Mesenchymal stem cell (in vitro differentiated cells and primary cell): ENCODE results near the gene FOXD4.
"Not testable (repeated sequence)": the region's sequence is repeated elsewhere in the genome, so short reads cannot be mapped to it uniquely, and the experiment has no call there.

Source experiments
- DNase-seq: peaks from one replicate; pipeline ENCODE4 v3.0.0-alpha.2; 2013
- H2AFZ ChIP-seq: one replicate; pipeline ENCODE4 v1.6.1; 2013; ENCODE audit warnings: low read depth, mild to moderate bottlenecking, control low read depth, inconsistent platforms, low read length, moderate library complexity
- H2AK5ac ChIP-seq: 2 replicates; pipeline ENCODE4 v1.6.1; 2013; ENCODE audit warnings: low read length, moderate library complexity, mild to moderate bottlenecking, inconsistent platforms; ENCODE audit not compliant: severe bottlenecking
- H2BK120ac ChIP-seq: one replicate; pipeline ENCODE4 v1.6.1; 2013; ENCODE audit warnings: low read depth, mild to moderate bottlenecking, inconsistent platforms, low read length, moderate library complexity
- H2BK12ac ChIP-seq, 2 experiments: one replicate each; pipeline ENCODE4 v1.6.1; 2013; ENCODE audit warnings: inconsistent platforms in 2 of 2, low read length in 2 of 2, mild to moderate bottlenecking in 2 of 2, moderate library complexity in 2 of 2, control low read depth in 1 of 2
- H2BK15ac ChIP-seq: one replicate; pipeline ENCODE4 v1.6.1; 2013; ENCODE audit warnings: mild to moderate bottlenecking, low read depth, inconsistent platforms; ENCODE audit not compliant: poor library complexity, severe bottlenecking
- H2BK5ac ChIP-seq: 2 replicates; pipeline ENCODE4 v1.6.1; 2013; ENCODE audit warnings: low read depth, mild to moderate bottlenecking, low read length, control low read depth, inconsistent platforms; ENCODE audit not compliant: poor library complexity, severe bottlenecking
- H3K14ac ChIP-seq, 2 experiments: one replicate each; pipeline ENCODE4 v1.6.1; 2013; ENCODE audit warnings: inconsistent platforms in 2 of 2, low read length in 2 of 2, control low read depth in 1 of 2, mild to moderate bottlenecking in 1 of 2, moderate library complexity in 1 of 2
- H3K18ac ChIP-seq, 2 experiments: one replicate each; pipeline ENCODE4 v1.6.1; 2013; ENCODE audit warnings: inconsistent platforms in 2 of 2, low read length in 2 of 2, control low read depth in 1 of 2, low read depth in 1 of 2, mild to moderate bottlenecking in 1 of 2
- H3K23ac ChIP-seq, 2 experiments: one replicate each; pipeline ENCODE4 v1.6.1; 2013; ENCODE audit warnings: inconsistent platforms in 2 of 2, low read length in 2 of 2, mild to moderate bottlenecking in 2 of 2, moderate library complexity in 2 of 2, control low read depth in 1 of 2
- H3K27ac ChIP-seq: 2 replicates; pipeline ENCODE4 v1.5.1; 2013; ENCODE audit warnings: mild to moderate bottlenecking, moderate library complexity, low read length, control low read depth, inconsistent platforms; ENCODE audit not compliant: poor library complexity, severe bottlenecking
- H3K27me3 ChIP-seq, 2 experiments: 2 replicates each; pipeline versions ENCODE4 v1.6.1 to v1.7.0; 2013; ENCODE audit warnings: low read length in 2 of 2, mild to moderate bottlenecking in 2 of 2, moderate library complexity in 2 of 2, control low read depth in 1 of 2, inconsistent platforms in 1 of 2; ENCODE audit not compliant: control insufficient read depth in 1 of 2, insufficient read depth in 1 of 2
- H3K36me3 ChIP-seq, 2 experiments: 2 replicates each; pipeline versions ENCODE4 v1.6.1 to v1.7.0; 2013; ENCODE audit warnings: low read length in 2 of 2, control low read depth in 1 of 2, inconsistent platforms in 1 of 2, low read depth in 1 of 2, mild to moderate bottlenecking in 1 of 2; ENCODE audit not compliant: insufficient read depth in 2 of 2, control insufficient read depth in 1 of 2
- H3K4ac ChIP-seq, 2 experiments: one replicate each; pipeline ENCODE4 v1.6.1; 2013; ENCODE audit warnings: inconsistent platforms in 2 of 2, low read length in 2 of 2, mild to moderate bottlenecking in 2 of 2, moderate library complexity in 2 of 2, control low read depth in 1 of 2, low read depth in 1 of 2
- H3K4me1 ChIP-seq: 2 replicates; pipeline ENCODE4 v1.6.1; 2013; ENCODE audit warnings: low read depth, low read length, control low read depth; ENCODE audit not compliant: control insufficient read depth, insufficient read depth
- H3K4me2 ChIP-seq: 2 replicates; pipeline ENCODE4 v1.6.1; 2013; ENCODE audit warnings: low read length, mild to moderate bottlenecking, inconsistent platforms; ENCODE audit not compliant: poor library complexity, severe bottlenecking
- H3K4me3 ChIP-seq, 2 experiments: 2 replicates each; pipeline versions ENCODE4 v1.5.1 to v1.7.0; 2013; ENCODE audit warnings: low read length in 2 of 2, mild to moderate bottlenecking in 2 of 2, control low read depth in 1 of 2, low read depth in 1 of 2; ENCODE audit not compliant: insufficient read depth in 1 of 2
- H3K79me1 ChIP-seq: replicated peaks from 2 replicates; pipeline ENCODE4 v1.6.1; 2013; ENCODE audit warnings: mild to moderate bottlenecking, control low read depth, low read length, inconsistent platforms; ENCODE audit not compliant: poor library complexity, severe bottlenecking
- H3K9ac ChIP-seq: 2 replicates; pipeline ENCODE4 v1.7.0; 2013; ENCODE audit warnings: mild to moderate bottlenecking, low read length, moderate library complexity
- H3K9me3 ChIP-seq: 2 replicates; pipeline ENCODE4 v1.7.0; 2013; ENCODE audit warnings: mild to moderate bottlenecking, low read length; ENCODE audit not compliant: control insufficient read depth
- H4K8ac ChIP-seq: one replicate; pipeline ENCODE4 v1.6.1; 2013; ENCODE audit warnings: inconsistent platforms, mild to moderate bottlenecking, low read length, moderate library complexity
- H4K91ac ChIP-seq: one replicate; pipeline ENCODE4 v1.6.1; 2013; ENCODE audit warnings: mild to moderate bottlenecking, low read length, inconsistent platforms
- whole genome bisulfite sequencing: methylation state at CpG from one replicate; pipeline ENCODE4 v1.1.7; 2013; ENCODE audit warnings: mixed read lengths; 5-methylcytosine and 5-hydroxymethylcytosine counted together

Gene FOXD4

DNA sequence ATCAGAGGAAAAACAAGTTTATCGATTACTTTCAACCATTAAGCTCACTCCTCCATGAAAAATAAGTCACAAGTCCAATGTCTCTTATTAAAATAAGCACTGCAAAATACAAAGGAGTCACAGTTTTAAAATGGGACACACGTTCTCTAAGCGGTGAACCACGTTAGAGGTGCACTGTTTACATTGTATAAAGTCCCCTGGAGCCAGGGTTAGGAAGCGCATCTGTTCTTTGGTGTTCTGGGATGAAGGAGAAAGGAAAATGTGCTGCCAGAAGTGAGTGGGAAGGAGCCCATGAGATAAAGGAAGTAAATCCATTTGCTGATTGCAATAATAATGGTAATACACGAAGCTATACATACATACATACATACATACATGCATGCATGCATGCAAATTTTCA is 30.4 kb downstream of the FOXD4 start:
- H4K8ac ChIP-seq, H3K4me1 ChIP-seq, H3K9me3 ChIP-seq, H3K4ac ChIP-seq, H2BK120ac ChIP-seq, H2BK15ac ChIP-seq, H3K23ac ChIP-seq, DNase-seq, H2AK5ac ChIP-seq, H2BK12ac ChIP-seq, H2AFZ ChIP-seq, H4K91ac ChIP-seq, H3K79me1 ChIP-seq, H3K4me2 ChIP-seq, H3K27ac ChIP-seq, H3K27me3 ChIP-seq, H3K18ac ChIP-seq, H3K14ac ChIP-seq, H2BK5ac ChIP-seq, H3K9ac ChIP-seq, H3K4me3 ChIP-seq, H3K36me3 ChIP-seq: not testable (repeated sequence)
- WGBS, result 17% methylated on average over 1 of the region's 6 CpGs

DNA sequence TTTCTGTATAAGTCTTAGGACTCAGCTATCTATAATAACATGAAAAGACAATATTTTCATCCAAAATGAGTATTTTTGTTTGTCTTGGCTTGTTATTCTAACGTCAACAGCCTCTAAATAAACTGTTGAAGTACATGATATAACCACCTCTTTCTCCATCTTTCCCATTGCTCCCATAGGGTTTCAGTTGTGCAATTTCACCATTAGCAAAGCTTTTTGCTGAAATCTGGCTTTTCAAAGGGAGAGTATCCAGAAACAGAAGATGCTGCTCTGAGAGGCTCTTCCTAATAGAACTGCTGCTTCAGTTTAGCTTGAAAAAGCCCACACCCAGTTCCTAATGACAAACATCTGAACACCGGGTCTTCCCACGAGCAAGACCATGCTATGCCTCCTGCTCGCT is 31.1 kb downstream of the FOXD4 start:
- H3K9me3 ChIP-seq, H3K4ac ChIP-seq, H3K79me1 ChIP-seq, H3K18ac ChIP-seq, H3K9ac ChIP-seq, H2BK120ac ChIP-seq, H3K27ac ChIP-seq, H3K4me2 ChIP-seq, H2AK5ac ChIP-seq, H2AFZ ChIP-seq, H3K4me1 ChIP-seq, H4K91ac ChIP-seq, H2BK5ac ChIP-seq, H3K27me3 ChIP-seq, H3K14ac ChIP-seq, H3K23ac ChIP-seq, H3K4me3 ChIP-seq, DNase-seq, H3K36me3 ChIP-seq, H2BK15ac ChIP-seq, H2BK12ac ChIP-seq, H4K8ac ChIP-seq: not testable (repeated sequence)
- WGBS, result no CpG with 5 or more reads among the region's 4 CpGs

- H2BK15ac ChIP-seq, H3K27me3 ChIP-seq, H3K27ac ChIP-seq, H3K14ac ChIP-seq, DNase-seq, H3K4me1 ChIP-seq, H3K4ac ChIP-seq, H3K4me3 ChIP-seq, H2BK5ac ChIP-seq, H4K8ac ChIP-seq, H3K36me3 ChIP-seq, H3K23ac ChIP-seq, H3K18ac ChIP-seq, H3K9me3 ChIP-seq, H3K4me2 ChIP-seq, H2BK120ac ChIP-seq, H2AFZ ChIP-seq, H3K9ac ChIP-seq, H2AK5ac ChIP-seq, H2BK12ac ChIP-seq, H3K79me1 ChIP-seq, H4K91ac ChIP-seq: not testable (repeated sequence)
These were observed 31.5 kb downstream of the FOXD4 start for GRCh38 chr9:86697-87096.

GRCh38 chr9:82932-83689 is 35.1 kb downstream of the FOXD4 start:
- H3K14ac ChIP-seq, result not testable (repeated sequence)
- WGBS, result 98% methylated on average over 14 of the region's 31 CpGs

More at GRCh38 chr9:82932-83689, 35.1 kb downstream of the FOXD4 start:
- not testable (repeated sequence) for H3K4me1 ChIP-seq, H3K9me3 ChIP-seq, H3K4me3 ChIP-seq, H2BK5ac ChIP-seq, DNase-seq, H4K8ac ChIP-seq, H3K4ac ChIP-seq, H3K27me3 ChIP-seq, H3K23ac ChIP-seq, H2AFZ ChIP-seq, H3K27ac ChIP-seq, H2BK120ac ChIP-seq, H2AK5ac ChIP-seq, H4K91ac ChIP-seq, H3K18ac ChIP-seq, H3K79me1 ChIP-seq, H3K36me3 ChIP-seq, H2BK12ac ChIP-seq, H3K9ac ChIP-seq, H2BK15ac ChIP-seq, H3K4me2 ChIP-seq
